Right cardiac atrium (tissue), 5 donors: Measurements from ENCODE around the gene ZBTB6. TPM values are rescaled to one million over a fixed set of nuclear protein-coding genes. Genes with fewer than 3 reads are reported as not detected.
A peak's percentile ranks its signal among the peaks of the same experiment; 100 is the strongest.
"Not testable (repeated sequence)": the region's sequence is repeated elsewhere in the genome, so short reads cannot be mapped to it uniquely, and the experiment has no call there.

Experiments used
- ATAC-seq, 2 donors: fragments of 200-7000 bp; cut with Tn5 transposase; one replicate each; pipeline versions ENCODE4 v1.8.0 to v1.9.1; 2020; ENCODE audit warnings: moderate library complexity in 2 of 2, mild to moderate bottlenecking in 1 of 2
- DNase-seq, 3 donors: peaks; one replicate each; pipeline ENCODE4 v3.0.0-alpha.2; 2020
- H3K27ac ChIP-seq: one replicate; pipeline ENCODE4 v1.5.1; 2013; ENCODE audit warnings: mild to moderate bottlenecking, low read length, control low read depth, moderate library complexity
- H3K27me3 ChIP-seq: one replicate; pipeline ENCODE4 v1.6.1; 2013; ENCODE audit not compliant: control insufficient read depth, insufficient read depth
- H3K4me1 ChIP-seq: one replicate; pipeline ENCODE4 v1.6.1; 2013; ENCODE audit warnings: low read length; ENCODE audit not compliant: control insufficient read depth, insufficient read depth
- H3K4me3 ChIP-seq: one replicate; pipeline ENCODE4 v1.5.1; 2013; ENCODE audit warnings: low read length, control low read depth
- H3K9me3 ChIP-seq: one replicate; pipeline ENCODE4 v1.6.1; 2013; ENCODE audit warnings: low read length; ENCODE audit not compliant: control insufficient read depth
- WGBS: extraction: QIAGEN DNeasy Blood & Tissue Kit; methylation state at CpG from one replicate; pipeline ENCODE4 v1.1.7; 2013; 5-methylcytosine and 5-hydroxymethylcytosine counted together
- intact Hi-C, 4 donors: fragments of 100-400 bp; cut with DNase I; formaldehyde crosslinking; loops; one replicate each; pipeline versions ENCODE4 v1.11.0 to v1.14.0; 2022 to 2023
- polyA plus RNA-seq: library from polyadenylated mRNA; stranded (reverse); fragments of 200-250 nt; gene quantifications from one replicate; pipeline ENCODE4 v1.2.3, GENCODE V29; 2013
- total RNA-seq, 4 donors: library from RNA; stranded (reverse); fragmentation: NEBNext Ultra II Directional; extraction: Animal tissue kit (Norgen Biotek cat#: 25700); gene quantifications; one replicate each; pipeline ENCODE4 v1.2.1, GENCODE V29; 2021
- donor health status: healthy with polysubstance abuse.
- donor health status: DM: no; HTN: yes; CAD: no.
- donor health status: DM: no; HTN: no; CAD: no.
- donor health status: DM: no; HTN: yes; CAD: no; lungs with severe emphysema.
- donor health status: DM: yes; HTN: yes; CAD: no.

ZBTB6 gene
- total and polyA plus RNA-seq, 5 donors: 2.9 to 7.0 (median 6.8) TPM

DNA sequence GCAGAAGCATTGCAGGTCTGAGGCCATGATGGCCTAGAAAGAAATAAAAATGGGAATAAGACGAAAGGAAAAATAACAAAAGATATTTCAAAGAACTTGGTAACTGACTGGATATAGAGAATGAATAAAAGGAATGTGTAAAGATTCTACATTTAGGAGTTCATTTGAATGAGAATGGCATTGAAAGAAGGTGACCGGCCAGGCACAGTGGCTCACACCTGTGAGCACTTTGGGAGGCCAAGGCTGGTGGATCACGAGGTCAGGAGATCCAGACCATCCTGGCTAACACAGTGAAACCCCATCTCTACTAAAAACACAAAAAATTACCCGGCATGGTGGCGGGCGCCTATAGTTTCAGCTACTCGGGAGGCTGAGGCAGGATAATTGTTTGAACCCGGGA is 9.6 kb upstream of the ZBTB6 start:
- ATAC-seq (no peak), DNase-seq (no peak)
- Histone ChIP-seq H3K4me3 (no peak overlapping the region), H3K9me3 (no peaks in the 10 kb centered on the region), H3K27ac (no peak overlapping the region), H3K4me1 (no peaks in the 10 kb centered on the region), H3K27me3 (no peaks in the 10 kb centered on the region)
- WGBS: 90% methylated on average over 8 of the region's 8 CpGs
- intact Hi-C loops: no loop called here

DNA sequence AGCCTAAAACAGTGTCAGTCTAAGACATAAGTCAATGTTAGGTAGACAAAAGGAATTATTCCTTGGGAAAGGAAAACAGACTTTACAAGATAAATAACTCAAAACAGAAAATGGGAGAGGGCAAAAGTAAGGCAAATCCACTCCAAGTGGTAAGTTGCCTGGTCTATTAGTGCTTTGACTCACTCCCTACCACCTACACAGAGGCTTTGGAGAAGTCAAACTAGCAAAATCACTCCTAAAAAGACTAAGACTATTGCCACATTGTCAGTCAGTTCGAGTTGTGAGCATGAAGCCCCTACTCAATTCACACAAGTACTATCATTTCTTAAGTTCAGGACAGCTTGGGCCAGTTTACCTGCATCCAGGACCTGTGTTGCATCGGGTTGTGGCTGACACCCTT is 5.2 kb upstream of the ZBTB6 start:
- no peak for DNase-seq
- H3K4me1 ChIP-seq: no peaks in the 10 kb centered on the region
- ATAC-seq: no peak
- intact Hi-C loops: no loop called here
- H3K27ac ChIP-seq: no peak overlapping the region
- no peaks in the 10 kb centered on the region for H3K27me3 ChIP-seq
- H3K4me3 ChIP-seq: no peak overlapping the region
- WGBS: 86% methylated on average over 2 of the region's 2 CpGs
- H3K9me3 ChIP-seq: no peaks in the 10 kb centered on the region

DNA sequence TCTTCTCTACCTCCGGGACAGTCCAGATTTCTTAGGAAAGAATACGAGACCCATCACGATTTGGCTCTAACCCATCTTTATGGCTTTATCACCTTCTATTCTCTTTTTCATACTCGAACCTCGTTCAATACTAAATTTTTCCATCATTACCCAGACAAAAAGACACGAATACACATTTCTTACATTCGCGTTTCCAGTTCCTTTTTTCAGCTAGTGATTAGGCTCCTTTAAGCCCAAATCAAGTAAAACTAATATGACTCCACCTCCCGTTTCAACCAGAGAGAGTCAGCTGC is 506 bp downstream of the ZBTB6 start:
- 4% methylated on average over 9 of the region's 9 CpGs for WGBS
- no peaks in the 10 kb centered on the region for H3K4me1 ChIP-seq
- H3K27me3 ChIP-seq: no peaks in the 10 kb centered on the region
- no peak for ATAC-seq
- intact Hi-C loops: no loop called here
- H3K27ac ChIP-seq: peak overlapping the region; percentile 95
- peak overlapping the region; percentile 97 for H3K4me3 ChIP-seq
- H3K9me3 ChIP-seq: no peaks in the 10 kb centered on the region
- DNase-seq: no peak

DNA sequence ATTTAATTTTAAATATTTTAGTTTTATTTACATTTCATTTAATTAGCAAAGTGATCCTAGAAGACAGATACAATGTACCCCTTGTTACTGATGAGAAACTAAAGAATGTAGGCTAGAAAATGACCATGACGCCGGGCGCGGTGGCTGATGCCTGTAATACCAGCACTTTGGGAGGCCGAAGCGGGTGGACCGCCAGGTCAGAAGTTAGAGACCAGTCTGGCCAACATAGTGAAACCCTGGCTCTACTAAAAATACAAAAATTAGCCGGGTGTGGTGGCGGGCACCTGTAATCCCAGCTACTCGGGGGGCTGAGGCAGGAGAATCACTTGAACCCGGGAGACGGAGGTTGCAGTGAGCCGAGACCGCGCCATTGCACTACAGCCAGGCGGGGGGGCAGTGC is 7.0 kb downstream of the ZBTB6 start:
- H3K4me1 ChIP-seq, H3K4me3 ChIP-seq, intact Hi-C loops, H3K9me3 ChIP-seq, H3K27ac ChIP-seq, H3K27me3 ChIP-seq, ATAC-seq: not testable (repeated sequence)
- peak in 1 of 3 donors; percentile 65 for DNase-seq
- 94% methylated on average over 16 of the region's 16 CpGs for WGBS

DNA sequence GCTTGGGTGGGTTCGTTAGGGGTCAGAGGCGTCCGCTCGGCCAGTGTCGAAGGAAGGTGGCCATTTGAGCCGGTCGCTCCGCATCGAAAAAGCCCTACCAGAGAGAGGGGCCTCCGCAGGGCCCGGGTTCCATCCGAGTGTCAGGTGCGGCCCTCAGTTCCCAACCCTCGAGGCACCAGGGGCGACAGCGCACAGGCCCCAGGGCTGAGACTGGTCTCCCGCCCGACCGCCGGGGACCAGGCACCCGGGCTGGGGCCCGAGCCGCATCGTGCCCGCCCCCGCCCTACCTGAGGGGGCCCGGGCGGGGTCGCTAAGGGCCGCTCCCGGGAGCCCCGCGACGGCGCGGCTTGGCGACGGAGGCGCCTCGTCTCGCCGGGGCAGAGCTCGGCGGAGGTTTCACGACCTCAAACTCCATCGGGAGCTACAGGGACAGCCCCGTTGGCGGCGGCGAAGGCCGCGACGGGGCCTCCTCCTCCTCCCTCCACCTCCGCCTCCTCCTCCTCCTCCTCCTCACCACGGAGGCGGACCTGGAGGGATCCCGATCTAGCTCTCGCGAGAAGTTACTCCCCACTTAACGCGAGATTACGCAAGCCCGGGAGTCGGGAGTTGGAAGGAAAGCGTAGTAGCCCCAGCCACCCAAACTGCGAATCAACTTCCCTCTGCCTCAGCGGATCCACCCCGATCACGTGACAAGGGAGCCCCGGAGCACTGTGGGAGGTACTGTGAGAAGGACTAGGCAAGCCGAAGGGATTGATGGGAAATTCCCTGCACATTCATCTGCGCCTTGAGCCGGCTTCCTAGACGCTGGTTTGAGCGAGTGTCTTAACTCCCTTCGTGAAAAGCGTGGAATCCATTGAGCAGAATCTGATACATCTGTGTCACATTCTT is 8.1 kb downstream of the ZBTB6 start, which contains the start of gene RC3H2:
Gene RC3H2, minus strand, starts transcription at position 537 of the 888 bp plus-strand sequence. CDS start 7,850 bp downstream, outside the sequence.
- H3K9me3 ChIP-seq: no peaks in the 10 kb centered on the region
- ATAC-seq (peak; percentile 99), DNase-seq (peak; percentile 98 to 99 (median 98))
- no peaks in the 10 kb centered on the region for H3K27me3 ChIP-seq
- intact Hi-C loops: no loop called here
- H3K4me1 ChIP-seq: no peaks in the 10 kb centered on the region
- peak within 1 kb of the TSS; percentile 93 for H3K27ac ChIP-seq
- H3K4me3 ChIP-seq: peak within 1 kb of the TSS; percentile 92
- WGBS: under 1% methylated on average over 77 of the region's 77 CpGs

GRCh38 chr9:122904466-122904822 is 8.7 kb downstream of the ZBTB6 start:
- H3K9me3 ChIP-seq: no peaks in the 10 kb centered on the region
- intact Hi-C loops: no loop called here
- no peaks in the 10 kb centered on the region for H3K27me3 ChIP-seq
- peak overlapping the region; percentile 93 for H3K27ac ChIP-seq
- WGBS: under 1% methylated on average over 8 of the region's 8 CpGs
- peak in 1 of 3 donors; percentile 35 for DNase-seq
- peak; percentile 47 to 62 for ATAC-seq
- H3K4me3 ChIP-seq: peak overlapping the region; percentile 92
- no peaks in the 10 kb centered on the region for H3K4me1 ChIP-seq

DNA sequence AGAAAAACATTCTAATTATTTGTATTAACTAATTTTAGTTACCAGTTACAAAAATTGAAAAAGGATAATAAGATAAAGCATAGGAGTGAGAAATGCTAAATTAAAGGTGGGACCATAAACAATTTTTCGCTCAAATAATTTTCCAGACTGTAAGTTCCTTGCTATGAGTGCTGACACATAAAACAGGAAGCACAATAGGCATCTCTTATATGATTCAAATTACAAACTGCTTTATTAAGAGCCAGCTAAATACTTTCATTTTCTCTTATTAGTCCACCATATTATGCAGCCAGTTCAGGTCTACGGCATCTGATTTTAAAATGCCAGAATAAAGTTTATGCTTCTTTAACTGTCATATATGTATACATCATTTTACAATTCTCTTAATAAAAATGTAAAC is 12.3 kb downstream of the ZBTB6 start:
- Histone ChIP-seq H3K9me3 (no peaks in the 10 kb centered on the region), H3K27me3 (no peaks in the 10 kb centered on the region), H3K27ac (no peak overlapping the region), H3K4me3 (peak overlapping the region; percentile 20), H3K4me1 (peaks cover 2% of the 10 kb centered on the region)
- ATAC-seq (no peak), DNase-seq (no peak)
- intact Hi-C loops: no loop called here
- 58% methylated on average over 2 of the region's 2 CpGs for WGBS

- no peak overlapping the region for H3K4me3 ChIP-seq
- intact Hi-C loops: no loop called here
- DNase-seq: no peak
- H3K9me3 ChIP-seq: no peaks in the 10 kb centered on the region
- H3K27me3 ChIP-seq: no peaks in the 10 kb centered on the region
- ATAC-seq: no peak
- WGBS: 99% methylated on average over 1 of the region's 1 CpG
- peaks cover 2% of the 10 kb centered on the region for H3K4me1 ChIP-seq
- no peak overlapping the region for H3K27ac ChIP-seq
Measured at GRCh38 chr9:122897969-122898368, 15.2 kb downstream of the ZBTB6 start.

GRCh38 chr9:122888480-122888879 is 24.6 kb downstream of the ZBTB6 start:
- no peak for ATAC-seq
- no peak for DNase-seq
- Histone ChIP-seq H3K4me3 (no peak overlapping the region), H3K27ac (no peak overlapping the region), H3K9me3 (no peaks in the 10 kb centered on the region), H3K27me3 (no peaks in the 10 kb centered on the region), H3K4me1 (no peaks in the 10 kb centered on the region)
- intact Hi-C loops: no loop called here
- WGBS: 61% methylated on average over 3 of the region's 3 CpGs

- no peaks in the 10 kb centered on the region for H3K9me3 ChIP-seq
- 92% methylated on average over 2 of the region's 2 CpGs for WGBS
Measured at GRCh38 chr9:122883125-122883524, 30.0 kb downstream of the ZBTB6 start.

GRCh38 chr9:122879443-122879842 is 33.7 kb downstream of the ZBTB6 start:
- ATAC-seq (no peak), DNase-seq (no peak)
- Histone ChIP-seq H3K9me3 (no peaks in the 10 kb centered on the region), H3K27ac (no peak overlapping the region), H3K4me1 (no peaks in the 10 kb centered on the region), H3K27me3 (no peaks in the 10 kb centered on the region), H3K4me3 (no peak overlapping the region)
- intact Hi-C loops: no loop called here
- WGBS: 77% methylated on average over 2 of the region's 2 CpGs

More at GRCh38 chr9:122883125-122883524, 30.0 kb downstream of the ZBTB6 start:
- H3K4me3 ChIP-seq: no peak overlapping the region
- no peaks in the 10 kb centered on the region for H3K27me3 ChIP-seq
- no peak overlapping the region for H3K27ac ChIP-seq
- DNase-seq (no peak), ATAC-seq (no peak)
- intact Hi-C loops: no loop called here
- no peaks in the 10 kb centered on the region for H3K4me1 ChIP-seq
